Activated naive CD8-positive, alpha-beta T cell treated with anti-CD3 and anti-CD28 coated beads for 36 hours (primary cell): ENCODE measurements around the gene PKM. TPM values are rescaled to one million over a fixed set of nuclear protein-coding genes. Genes with fewer than 3 reads are reported as not detected.

Experiments
- DNase-seq: peaks from one replicate; pipeline ENCODE4 v3.0.0; 2021
- H3K27ac Mint-ChIP-seq: one replicate; pipeline ENCODE4 v1.8.0; 2022; ENCODE audit warnings: mild to moderate bottlenecking, moderate library complexity, mixed read lengths
- H3K27me3 Mint-ChIP-seq: one replicate; pipeline ENCODE4 v1.8.0; 2022; ENCODE audit warnings: mild to moderate bottlenecking, mixed read lengths
- H3K36me3 Mint-ChIP-seq: one replicate; pipeline ENCODE4 v1.8.0; 2021; ENCODE audit warnings: mild to moderate bottlenecking, mixed read lengths
- H3K4me1 Mint-ChIP-seq: one replicate; pipeline ENCODE4 v1.8.0; 2021; ENCODE audit warnings: mixed read lengths
- H3K4me3 Mint-ChIP-seq: one replicate; pipeline ENCODE4 v1.8.0; 2022; ENCODE audit warnings: mild to moderate bottlenecking, moderate library complexity, mixed read lengths
- H3K9me3 Mint-ChIP-seq: one replicate; pipeline ENCODE4 v1.8.0; 2022; ENCODE audit warnings: mixed read lengths
- total RNA-seq, 2 experiments: library from RNA; stranded (reverse); gene quantifications; one replicate each; pipeline ENCODE4 v1.2.3, GENCODE V29; 2021

PKM gene
- total RNA-seq, 2 experiments from 2014 or later, result 2,301 to 2,323 TPM

DNA sequence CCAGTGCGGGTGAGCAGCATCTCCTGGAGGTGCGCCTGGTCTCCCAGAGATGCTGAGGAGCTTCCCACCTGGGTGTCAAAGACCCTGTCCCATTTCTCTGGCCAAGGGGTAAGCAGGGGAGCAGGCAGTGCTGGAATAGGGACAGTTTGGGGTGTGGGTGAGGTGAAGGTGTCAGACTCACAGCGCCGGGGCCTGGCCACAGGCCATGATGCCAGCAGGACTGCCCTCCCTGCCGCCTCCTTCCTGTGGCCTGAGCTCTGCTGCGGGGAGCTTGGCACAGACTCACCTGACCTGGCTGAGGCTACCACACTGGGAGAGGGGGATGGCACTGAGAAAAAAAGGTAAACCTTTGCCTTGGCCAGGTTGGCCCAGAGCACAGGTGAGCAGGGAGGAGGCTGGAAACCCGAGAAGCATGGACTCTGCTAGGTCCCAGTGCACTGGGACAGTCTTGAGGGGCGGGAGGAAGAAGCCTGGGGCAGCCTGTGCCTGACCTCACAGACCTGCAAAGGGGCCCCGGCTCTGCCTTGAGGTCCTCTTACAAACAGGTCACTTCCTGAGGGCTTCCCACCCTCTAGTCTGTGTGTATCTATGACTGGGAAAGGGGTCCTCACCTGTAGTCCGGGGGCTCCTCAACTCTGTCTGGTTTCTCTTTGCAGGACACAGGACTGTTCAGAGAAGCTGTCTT, 61.6 kb downstream of the PKM start:
- Mint-ChIP-seq H3K27me3 (no peaks in the 10 kb centered on the region), H3K27ac (no peak overlapping the region), H3K36me3 (no peaks in the 10 kb centered on the region)

DNA sequence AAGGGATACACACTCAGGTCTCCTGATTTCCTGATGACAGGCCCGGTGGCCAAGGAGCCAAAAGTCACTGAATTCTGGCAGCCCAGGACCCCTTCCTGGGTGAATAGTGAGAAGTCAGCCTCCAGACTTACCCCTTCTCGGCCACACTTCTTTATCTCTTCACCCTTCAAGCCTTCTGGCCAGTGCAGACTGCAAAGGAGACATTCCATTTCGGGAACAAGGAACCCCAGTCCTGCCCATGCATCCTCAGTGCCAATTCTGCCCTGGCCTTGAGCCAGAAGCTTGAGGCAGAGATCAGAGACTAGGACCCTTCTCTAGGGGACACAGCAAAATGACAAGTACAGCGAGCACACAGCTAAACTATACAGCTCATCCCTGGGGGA, 62.2 kb downstream of the PKM start:
- Mint-ChIP-seq H3K27me3 (no peaks in the 10 kb centered on the region), H3K4me1 (peaks cover 7% of the 10 kb centered on the region), H3K36me3 (no peaks in the 10 kb centered on the region), H3K27ac (no peak overlapping the region), H3K9me3 (no peaks in the 10 kb centered on the region), H3K4me3 (no peak overlapping the region)
- no peak for DNase-seq

More for the DNA sequence above, 61.6 kb downstream of the PKM start:
- Mint-ChIP-seq H3K4me1 (peaks cover 7% of the 10 kb centered on the region), H3K4me3 (no peak overlapping the region), H3K9me3 (no peaks in the 10 kb centered on the region)
- DNase-seq, result no peak

DNA sequence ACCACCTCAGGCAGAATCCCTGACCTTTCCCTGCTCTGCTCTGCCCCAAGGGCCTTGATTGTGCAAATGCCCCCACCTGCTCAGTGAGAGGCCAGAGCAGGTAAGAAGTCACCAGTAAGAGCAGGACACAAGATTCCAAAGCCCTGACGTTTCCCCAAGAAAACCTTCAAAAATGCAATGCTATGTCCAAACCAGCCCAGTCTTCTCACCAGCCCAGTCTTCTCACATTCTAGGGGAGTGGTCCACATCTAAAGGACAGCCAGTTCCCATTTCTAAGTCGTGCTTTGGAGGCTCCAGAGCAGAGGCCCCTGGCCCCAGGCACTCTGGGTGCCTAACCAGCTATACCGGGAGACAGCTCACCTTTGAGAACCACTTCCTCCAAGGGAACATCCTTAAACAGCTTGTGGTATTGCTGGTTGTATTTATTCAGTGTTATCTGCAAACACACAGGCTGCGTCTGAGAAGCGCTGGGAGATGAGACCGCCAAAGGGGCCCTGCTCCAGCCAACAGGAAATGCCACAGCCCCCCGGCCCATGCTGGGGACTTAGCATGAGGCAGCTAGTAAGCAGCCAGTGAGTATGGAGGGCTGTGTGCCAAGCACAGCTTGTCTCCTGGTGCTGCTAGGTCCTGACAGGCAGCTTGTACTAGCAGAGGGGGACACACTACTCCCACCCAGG, 62.7 kb downstream of the PKM start:
- Mint-ChIP-seq H3K4me1 (peaks cover 7% of the 10 kb centered on the region), H3K4me3 (no peak overlapping the region), H3K36me3 (no peaks in the 10 kb centered on the region), H3K27ac (no peak overlapping the region), H3K9me3 (no peaks in the 10 kb centered on the region), H3K27me3 (no peaks in the 10 kb centered on the region)
- DNase-seq, result no peak

GRCh38 chr15:72167445-72167844, 63.5 kb downstream of the PKM start:
- Mint-ChIP-seq H3K27ac (no peak overlapping the region), H3K4me1 (peaks cover 7% of the 10 kb centered on the region), H3K36me3 (no peaks in the 10 kb centered on the region), H3K4me3 (no peak overlapping the region), H3K27me3 (no peaks in the 10 kb centered on the region), H3K9me3 (no peaks in the 10 kb centered on the region)
- no peak for DNase-seq

DNA sequence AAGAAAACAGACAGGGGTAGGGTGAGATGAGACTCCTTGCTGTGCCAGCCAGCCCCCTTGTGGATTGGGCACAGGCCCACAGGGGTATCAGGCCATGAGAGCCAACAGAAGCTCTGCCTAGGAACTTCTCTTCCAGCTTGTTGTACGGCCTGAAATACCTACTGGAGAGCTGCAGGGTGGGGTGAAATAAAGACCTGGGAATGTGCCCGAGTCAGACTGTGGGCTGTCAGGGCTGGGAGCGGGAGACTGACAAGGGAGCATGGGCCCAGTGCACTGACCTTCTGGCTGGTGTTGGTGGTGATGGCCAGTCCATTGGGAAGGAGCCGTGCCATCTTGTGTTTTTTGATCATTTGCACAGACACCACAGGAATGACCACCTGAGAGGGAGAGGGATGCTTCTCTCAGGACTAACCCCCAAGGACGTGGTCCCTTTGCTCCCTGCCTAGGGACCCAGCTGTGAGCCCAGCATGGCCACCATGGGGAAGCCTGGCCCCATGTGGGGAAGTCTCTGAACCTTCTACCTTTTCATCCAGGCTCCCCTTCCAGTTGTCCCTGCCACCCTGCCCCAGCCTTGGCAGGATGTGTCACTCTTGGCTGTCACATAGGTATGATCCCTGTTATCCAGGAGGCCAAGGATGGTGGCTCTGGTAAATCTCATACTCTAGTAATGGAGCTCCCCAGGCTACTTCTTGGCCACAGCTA, 64.1 kb downstream of the PKM start:
- DNase-seq, result no peak
- Mint-ChIP-seq H3K36me3 (no peaks in the 10 kb centered on the region), H3K27ac (no peak overlapping the region), H3K4me3 (no peak overlapping the region), H3K4me1 (peaks cover 7% of the 10 kb centered on the region), H3K9me3 (no peaks in the 10 kb centered on the region), H3K27me3 (no peaks in the 10 kb centered on the region)

DNA sequence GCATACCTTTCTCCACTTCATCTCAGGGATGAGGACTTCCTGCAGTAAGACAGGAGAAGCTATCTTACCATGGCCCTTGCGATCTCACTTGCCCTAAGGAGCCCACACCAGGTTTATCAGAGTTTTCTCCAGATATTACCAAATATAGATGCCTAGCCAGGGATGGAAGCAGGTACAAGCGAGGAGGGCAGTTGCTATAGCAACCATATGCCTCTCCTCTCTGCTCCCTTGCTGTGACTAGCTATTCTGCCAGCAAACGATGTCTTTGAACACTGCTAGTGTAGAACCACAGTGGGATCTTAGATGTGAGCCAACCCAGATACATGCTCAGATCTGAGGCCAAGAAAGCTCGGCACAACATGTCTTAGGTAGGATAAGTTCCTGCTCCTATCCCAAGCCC, 67.3 kb downstream of the PKM start:
- Mint-ChIP-seq H3K36me3 (no peaks in the 10 kb centered on the region), H3K4me1 (peaks cover 5% of the 10 kb centered on the region), H3K27me3 (no peaks in the 10 kb centered on the region), H3K4me3 (no peak overlapping the region), H3K27ac (no peak overlapping the region), H3K9me3 (no peaks in the 10 kb centered on the region)
- DNase-seq, result no peak

DNA sequence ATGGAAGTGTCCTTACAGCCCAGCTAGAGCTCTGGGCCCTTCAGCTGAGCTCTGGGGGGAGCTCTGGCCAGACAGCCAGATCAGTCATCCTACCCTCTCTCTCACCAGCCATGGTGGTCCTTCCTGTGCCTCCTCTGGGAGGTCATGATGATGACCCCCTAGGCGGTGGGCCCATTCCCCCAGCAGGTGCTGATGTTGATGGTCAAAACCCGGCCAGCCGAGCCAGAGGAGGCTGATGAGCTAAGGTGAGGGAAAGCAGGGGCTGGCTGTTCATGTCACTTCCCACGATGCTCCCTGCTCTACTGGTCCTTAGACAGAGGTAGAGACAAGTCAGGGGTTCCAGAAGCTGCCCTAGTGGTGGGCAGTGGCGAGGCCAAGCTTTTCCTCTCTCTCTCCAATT, 68.4 kb downstream of the PKM start:
- Mint-ChIP-seq H3K27ac (no peak overlapping the region), H3K4me3 (no peak overlapping the region), H3K27me3 (no peaks in the 10 kb centered on the region), H3K9me3 (no peaks in the 10 kb centered on the region), H3K4me1 (no peaks in the 10 kb centered on the region), H3K36me3 (no peaks in the 10 kb centered on the region)
- no peak for DNase-seq

GRCh38 chr15:72161361-72162132, 69.4 kb downstream of the PKM start:
- no peak for DNase-seq
- H3K27me3 Mint-ChIP-seq, result no peaks in the 10 kb centered on the region
- H3K27ac Mint-ChIP-seq, result no peak overlapping the region
- H3K9me3 Mint-ChIP-seq, result no peaks in the 10 kb centered on the region
- H3K4me3 Mint-ChIP-seq, result no peak overlapping the region
- H3K4me1 Mint-ChIP-seq, result no peaks in the 10 kb centered on the region
- H3K36me3 Mint-ChIP-seq, result no peaks in the 10 kb centered on the region

DNA sequence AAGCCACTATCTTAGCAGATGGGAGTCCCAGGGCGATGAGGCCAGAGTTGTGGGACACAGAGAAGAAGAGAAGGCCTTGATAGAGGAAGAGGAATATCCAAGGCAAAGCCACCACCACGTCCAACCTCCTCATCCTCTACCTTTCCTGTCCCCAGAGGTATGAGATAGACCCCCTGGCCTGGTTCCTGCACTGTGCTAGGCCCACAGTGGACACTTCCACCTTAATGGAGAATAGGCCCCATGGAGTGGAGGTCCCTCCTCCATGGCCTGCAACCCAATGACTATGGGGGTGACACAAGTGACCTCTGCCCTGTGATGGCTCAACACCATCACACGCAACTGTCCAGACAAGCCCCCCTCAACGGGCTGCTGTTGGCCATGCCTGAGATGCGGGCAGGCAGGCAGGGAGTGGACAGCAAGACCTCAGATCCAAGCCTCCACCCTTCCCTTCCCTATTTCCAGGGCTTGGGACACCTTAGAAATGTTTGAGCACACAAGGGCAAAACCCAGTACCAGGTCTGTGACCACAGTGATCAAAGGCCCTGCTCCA, 70.2 kb downstream of the PKM start:
- Mint-ChIP-seq H3K4me3 (no peak overlapping the region), H3K4me1 (peaks cover 1% of the 10 kb centered on the region), H3K36me3 (no peaks in the 10 kb centered on the region), H3K27me3 (no peaks in the 10 kb centered on the region), H3K9me3 (no peaks in the 10 kb centered on the region), H3K27ac (no peak overlapping the region)
- DNase-seq, result no peak

DNA sequence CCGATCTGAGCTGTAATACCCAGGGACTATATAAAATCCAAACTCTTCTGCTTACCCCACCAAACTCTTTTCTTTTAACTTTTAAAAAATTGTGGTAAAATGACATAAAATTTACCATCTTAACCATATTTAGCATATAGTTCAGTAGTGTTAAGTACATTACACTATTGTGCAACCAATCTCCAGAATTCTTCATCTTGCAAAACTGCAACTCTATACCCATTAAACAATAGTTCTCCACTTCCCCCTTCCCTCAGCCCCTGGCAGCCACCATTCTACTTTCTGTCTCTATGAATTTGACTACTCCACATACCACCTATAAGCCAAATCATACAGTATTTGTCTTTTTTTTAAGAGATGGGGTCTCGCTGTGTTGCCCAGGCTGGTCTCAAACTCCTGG, 74.1 kb downstream of the PKM start:
- no peak for DNase-seq
- H3K27me3 Mint-ChIP-seq, result peaks cover 7% of the 10 kb centered on the region
- H3K9me3 Mint-ChIP-seq, result no peaks in the 10 kb centered on the region
- no peaks in the 10 kb centered on the region for H3K36me3 Mint-ChIP-seq
- H3K27ac Mint-ChIP-seq, result no peak overlapping the region
- H3K4me3 Mint-ChIP-seq, result no peak overlapping the region
- peaks cover 1% of the 10 kb centered on the region for H3K4me1 Mint-ChIP-seq

- Mint-ChIP-seq H3K4me1 (peaks cover 1% of the 10 kb centered on the region), H3K27ac (no peak overlapping the region), H3K9me3 (no peaks in the 10 kb centered on the region), H3K4me3 (peak overlapping the region; percentile 66), H3K36me3 (no peaks in the 10 kb centered on the region), H3K27me3 (peaks cover 7% of the 10 kb centered on the region)
- DNase-seq, result peak; percentile 77
Observed at GRCh38 chr15:72155635-72156616, 75.1 kb downstream of the PKM start.

GRCh38 chr15:72155003-72155621, 75.9 kb downstream of the PKM start:
- Mint-ChIP-seq H3K36me3 (no peaks in the 10 kb centered on the region), H3K27me3 (peaks cover 7% of the 10 kb centered on the region), H3K4me3 (peak overlapping the region; percentile 66), H3K4me1 (peaks cover 1% of the 10 kb centered on the region), H3K27ac (no peak overlapping the region), H3K9me3 (no peaks in the 10 kb centered on the region)
- DNase-seq, result no peak

DNA sequence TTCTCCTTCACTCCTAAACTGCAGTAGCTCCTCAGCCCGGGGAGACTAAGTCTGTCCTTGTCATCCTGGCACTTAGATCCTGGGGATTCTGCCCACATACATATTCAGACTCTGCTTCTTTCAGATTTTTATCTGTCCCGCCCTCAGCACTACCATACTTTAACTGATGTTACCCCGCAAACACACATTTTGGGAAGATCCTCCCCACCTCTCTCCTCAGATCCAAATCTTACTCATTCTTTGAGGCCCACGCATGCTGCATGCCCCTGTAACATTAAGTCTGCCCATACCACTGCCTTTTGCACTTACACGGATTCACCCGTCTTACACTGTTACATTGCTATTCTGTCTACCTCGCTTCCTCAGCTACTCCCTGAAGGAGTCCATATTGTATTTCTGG, 76.7 kb downstream of the PKM start:
- DNase-seq, result no peak
- H3K27me3 Mint-ChIP-seq, result peaks cover 7% of the 10 kb centered on the region
- no peaks in the 10 kb centered on the region for H3K9me3 Mint-ChIP-seq
- H3K36me3 Mint-ChIP-seq, result no peaks in the 10 kb centered on the region
- H3K4me1 Mint-ChIP-seq, result peaks cover 1% of the 10 kb centered on the region
- no peak overlapping the region for H3K4me3 Mint-ChIP-seq
- no peak overlapping the region for H3K27ac Mint-ChIP-seq
